ENCODE results near the gene ATXN7L2. TPM values are rescaled to one million over a fixed set of nuclear protein-coding genes. Genes with fewer than 3 reads are reported as not detected.

ATXN7L2 gene
- total RNA-seq, 2 experiments from 2014 or later, result 11.8 to 13.1 TPM

DNA sequence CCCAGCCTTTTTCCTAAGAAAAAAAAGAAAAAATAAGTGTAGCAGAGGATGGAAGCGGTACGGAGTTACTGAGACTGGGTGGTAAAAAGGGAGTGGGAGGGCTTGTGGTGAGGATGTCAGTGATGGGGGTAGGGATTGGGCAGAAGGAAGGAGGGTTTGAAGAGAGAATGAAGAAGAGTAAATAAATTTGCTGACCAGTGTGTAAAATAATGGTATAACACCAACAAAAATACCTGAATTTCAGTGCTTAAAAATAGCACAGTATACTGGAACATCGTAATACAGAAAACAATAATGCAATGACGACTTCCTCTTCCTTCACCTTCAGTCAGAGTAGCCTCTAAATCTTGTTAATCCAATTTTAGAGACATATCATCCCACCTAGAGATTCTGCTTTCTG is 36.2 kb upstream of the ATXN7L2 start:
- H3K9me3 ChIP-seq (ENCODE audit: control insufficient read depth in 1 of 2, insufficient read depth in 1 of 2, low read length in 2 of 2), result peaks cover 0 to under 1% of the 10 kb centered on the region in 2 experiments
- H3K36me3 ChIP-seq (ENCODE audit: insufficient read depth, low read length), result no peaks in the 10 kb centered on the region
- no peak overlapping the region for H3K4me3 ChIP-seq (ENCODE audit: low read length)
- Mint-ChIP-seq H3K4me1 (ENCODE audit: low read depth) (no peaks in the 10 kb centered on the region), H3K27ac (no peak overlapping the region), H3K4me3 (no peak overlapping the region), H3K9me3 (peaks cover 3% of the 10 kb centered on the region), H3K27me3 (peaks cover 46% of the 10 kb centered on the region), H3K36me3 (ENCODE audit: low read depth) (no peaks in the 10 kb centered on the region)
- no peaks in the 10 kb centered on the region for H3K4me1 ChIP-seq (ENCODE audit: insufficient read depth, low read length)
- no peak for TF ChIP-seq CTCF (IDR thresholded peaks at IDR 0.05)
- ATAC-seq (ENCODE audit: poor library complexity), result no peak
- DNase-seq, result no peak
- POLR2A ChIA-PET, result no interaction called here
- intact Hi-C loops (cut with DNase I, micrococcal nuclease), result no loop called here
- no peak overlapping the region for H3K27ac ChIP-seq (ENCODE audit: low read depth in 1 of 2, low read length in 2 of 2)
- peaks cover 22 to 24% of the 10 kb centered on the region in 2 experiments for H3K27me3 ChIP-seq (ENCODE audit: control insufficient read depth in 1 of 2, insufficient read depth in 2 of 2, low read length in 2 of 2)
- CTCF ChIA-PET, result no interaction called here

DNA sequence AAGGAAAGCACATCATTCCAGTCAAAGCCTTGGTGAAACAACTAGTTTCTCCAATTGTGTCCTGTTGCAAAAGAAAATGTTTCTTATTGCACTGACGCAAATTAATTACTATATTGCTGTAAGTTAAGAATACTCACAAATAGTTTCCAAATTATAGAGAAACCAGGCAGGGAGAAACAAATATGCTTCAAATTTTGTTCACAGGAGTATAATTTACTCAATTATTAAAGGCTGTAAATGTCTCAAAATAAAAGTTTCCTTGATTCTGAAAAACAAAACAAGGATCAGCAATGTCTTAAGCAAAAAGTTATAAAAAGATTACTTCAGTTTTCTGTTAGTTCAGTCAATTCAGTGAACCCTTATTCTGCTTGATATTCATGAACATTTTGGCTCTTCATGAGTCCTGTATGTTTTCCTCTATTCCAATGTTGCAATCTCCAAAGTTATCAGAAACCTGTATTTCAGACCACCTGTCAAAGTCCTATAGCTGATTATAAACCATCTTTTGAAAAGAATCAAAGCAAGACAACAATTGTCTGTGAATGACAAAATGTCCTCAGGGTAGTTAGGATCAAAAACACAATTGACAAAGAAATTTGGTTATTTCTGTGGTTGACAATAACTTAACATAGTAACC is 29.1 kb upstream of the ATXN7L2 start:
- Mint-ChIP-seq H3K4me3 (no peak overlapping the region), H3K9me3 (peaks cover 14% of the 10 kb centered on the region), H3K27me3 (peaks cover 62% of the 10 kb centered on the region), H3K36me3 (ENCODE audit: low read depth) (peaks cover 3% of the 10 kb centered on the region), H3K4me1 (ENCODE audit: low read depth) (no peaks in the 10 kb centered on the region), H3K27ac (no peak overlapping the region)
- H3K9me3 ChIP-seq (ENCODE audit: control insufficient read depth in 1 of 2, insufficient read depth in 1 of 2, low read length in 2 of 2), result peaks cover 9 to 11% of the 10 kb centered on the region in 2 experiments
- H3K4me1 ChIP-seq (ENCODE audit: insufficient read depth, low read length), result no peaks in the 10 kb centered on the region
- ChIA-PET POLR2A (no interaction called here), CTCF (no interaction called here)
- no peak overlapping the region for H3K4me3 ChIP-seq (ENCODE audit: low read length)
- intact Hi-C loops (cut with DNase I, micrococcal nuclease), result no loop called here
- no peak for TF ChIP-seq CTCF (IDR thresholded peaks at IDR 0.05)
- ATAC-seq (ENCODE audit: poor library complexity) (no peak), DNase-seq (no peak)
- H3K36me3 ChIP-seq (ENCODE audit: insufficient read depth, low read length), result no peaks in the 10 kb centered on the region
- H3K27me3 ChIP-seq (ENCODE audit: control insufficient read depth in 1 of 2, insufficient read depth in 2 of 2, low read length in 2 of 2), result peaks cover 6 to 10% of the 10 kb centered on the region in 2 experiments
- no peak overlapping the region for H3K27ac ChIP-seq (ENCODE audit: low read depth in 1 of 2, low read length in 2 of 2)

DNA sequence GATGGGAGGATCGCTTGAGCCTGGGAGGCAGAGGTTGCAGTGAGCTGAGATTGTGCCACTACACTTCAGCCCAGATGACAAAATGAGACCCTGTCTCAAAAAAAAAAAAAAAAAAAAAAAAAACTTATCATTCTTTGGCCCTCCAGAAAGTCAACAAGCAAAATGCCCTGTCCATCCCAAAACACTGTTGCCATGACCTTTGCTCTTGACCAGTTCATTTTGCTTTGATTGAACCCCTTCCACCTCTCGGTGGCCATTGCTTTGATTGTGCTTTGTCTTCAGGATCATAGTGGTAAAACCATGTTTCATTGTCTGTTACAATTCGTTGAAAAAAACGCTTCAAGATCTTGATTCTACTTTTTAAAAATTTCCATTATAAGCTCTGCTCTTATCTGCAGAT is 25.9 kb upstream of the ATXN7L2 start:
- intact Hi-C loops (cut with DNase I, micrococcal nuclease), result no loop called here
- H3K27me3 ChIP-seq (ENCODE audit: control insufficient read depth in 1 of 2, insufficient read depth in 2 of 2, low read length in 2 of 2), result peaks cover 9 to 12% of the 10 kb centered on the region in 2 experiments
- peaks cover 62% of the 10 kb centered on the region for H3K27me3 Mint-ChIP-seq
- no peaks in the 10 kb centered on the region for H3K4me1 ChIP-seq (ENCODE audit: insufficient read depth, low read length)
- DNase-seq (no peak), ATAC-seq (ENCODE audit: poor library complexity) (no peak)
- H3K9me3 ChIP-seq (ENCODE audit: control insufficient read depth in 1 of 2, insufficient read depth in 1 of 2, low read length in 2 of 2), result peaks cover 6 to 11% of the 10 kb centered on the region in 2 experiments
- no peak overlapping the region for H3K27ac ChIP-seq (ENCODE audit: low read depth in 1 of 2, low read length in 2 of 2)
- no peak overlapping the region for H3K4me3 ChIP-seq (ENCODE audit: low read length)
- peaks cover 11% of the 10 kb centered on the region for H3K9me3 Mint-ChIP-seq
- no peak overlapping the region for H3K27ac Mint-ChIP-seq
- peaks cover 3% of the 10 kb centered on the region for H3K36me3 Mint-ChIP-seq (ENCODE audit: low read depth)
- H3K4me3 Mint-ChIP-seq, result no peak overlapping the region
- POLR2A ChIA-PET, result no interaction called here
- TF ChIP-seq CTCF (IDR thresholded peaks at IDR 0.05), result no peak
- CTCF ChIA-PET, result interaction anchor here (1.2 kb wide), 1 partner anchor 75 kb away, joined by 3 read pairs; no protein-coding TSS in a partner anchor
- no peaks in the 10 kb centered on the region for H3K4me1 Mint-ChIP-seq (ENCODE audit: low read depth)
- no peaks in the 10 kb centered on the region for H3K36me3 ChIP-seq (ENCODE audit: insufficient read depth, low read length)
